ENCODE measurements around the gene EXOC3.
"Not testable (repeated sequence)": the region's sequence is repeated elsewhere in the genome, so short reads cannot be mapped to it uniquely, and the experiment has no call there.

EXOC3 gene

DNA sequence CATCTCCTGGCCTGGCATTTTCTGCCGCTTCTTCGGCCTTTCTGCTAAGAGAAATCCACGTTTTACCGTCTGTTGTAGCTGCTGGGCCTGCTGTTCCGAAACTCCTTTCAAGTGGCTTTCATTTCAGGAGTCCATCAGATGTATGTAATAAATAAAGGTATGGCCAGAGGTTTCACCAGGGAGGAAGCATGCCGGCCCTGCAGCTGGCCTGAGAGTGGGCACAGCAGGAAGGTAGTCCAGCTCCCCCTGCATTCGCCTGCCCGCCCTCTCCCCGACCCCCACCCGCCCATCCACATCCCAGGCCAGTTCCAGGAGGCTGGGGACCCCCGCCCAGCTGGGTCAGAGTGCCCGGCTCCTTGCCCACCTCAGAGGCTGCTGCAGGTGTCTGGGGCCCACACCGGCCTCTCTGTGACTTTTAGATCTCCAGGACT lies 46.4 kb upstream of the EXOC3 start:
- TF ChIP-seq, protein P1, sequence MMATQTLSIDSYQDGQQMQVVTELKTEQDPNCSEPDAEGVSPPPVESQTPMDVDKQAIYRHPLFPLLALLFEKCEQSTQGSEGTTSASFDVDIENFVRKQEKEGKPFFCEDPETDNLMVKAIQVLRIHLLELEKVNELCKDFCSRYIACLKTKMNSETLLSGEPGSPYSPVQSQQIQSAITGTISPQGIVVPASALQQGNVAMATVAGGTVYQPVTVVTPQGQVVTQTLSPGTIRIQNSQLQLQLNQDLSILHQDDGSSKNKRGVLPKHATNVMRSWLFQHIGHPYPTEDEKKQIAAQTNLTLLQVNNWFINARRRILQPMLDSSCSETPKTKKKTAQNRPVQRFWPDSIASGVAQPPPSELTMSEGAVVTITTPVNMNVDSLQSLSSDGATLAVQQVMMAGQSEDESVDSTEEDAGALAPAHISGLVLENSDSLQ (IDR thresholded peaks at IDR 0.05) = no peak
- TF ChIP-seq HDGF (IDR thresholded peaks at IDR 0.05; ENCODE audit: borderline replicate concordance) (no peak), SUZ12 (IDR thresholded peaks at IDR 0.05) (no peak), CTBP1 (IDR thresholded peaks at IDR 0.05; ENCODE audit: borderline replicate concordance) (no peak), ELF4 (IDR thresholded peaks at IDR 0.05) (no peak), ZNF384 (IDR thresholded peaks at IDR 0.05) (no peak), ARNT (IDR thresholded peaks at IDR 0.05) (no peak), SP1 (IDR thresholded peaks at IDR 0.05) (no peak), FOXK2 (IDR thresholded peaks at IDR 0.05) (no peak), BHLHE40 (IDR thresholded peaks at IDR 0.05; ENCODE audit: borderline replicate concordance) (no peak)
- POLR2A ChIA-PET = no interaction called here
- CTCF ChIA-PET = no interaction called here
- no peak for DNase-seq (ENCODE audit: extremely low spot score)

DNA sequence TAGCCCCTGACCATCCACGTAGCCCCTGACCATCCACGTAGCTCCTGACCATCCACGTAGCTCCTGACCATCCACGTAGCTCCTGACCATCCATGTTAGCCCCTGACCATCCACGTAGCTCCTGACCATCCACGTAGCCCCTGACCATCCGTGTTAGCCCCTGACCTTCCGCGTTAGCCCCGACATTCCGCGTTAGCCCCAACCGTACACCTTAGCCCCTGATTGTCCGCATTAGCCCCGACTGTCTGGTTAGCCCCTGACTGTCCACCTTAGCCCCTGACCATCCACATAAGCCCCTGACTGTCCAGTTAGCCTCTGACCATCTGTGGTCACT lies 44.9 kb upstream of the EXOC3 start:
- CTCF ChIA-PET; DNase-seq (ENCODE audit: extremely low spot score): not testable (repeated sequence)
- POLR2A ChIA-PET = interaction anchor here (1.5 kb wide), 1 partner anchor 16 kb away, joined by 4 read pairs; no protein-coding TSS in a partner anchor

DNA sequence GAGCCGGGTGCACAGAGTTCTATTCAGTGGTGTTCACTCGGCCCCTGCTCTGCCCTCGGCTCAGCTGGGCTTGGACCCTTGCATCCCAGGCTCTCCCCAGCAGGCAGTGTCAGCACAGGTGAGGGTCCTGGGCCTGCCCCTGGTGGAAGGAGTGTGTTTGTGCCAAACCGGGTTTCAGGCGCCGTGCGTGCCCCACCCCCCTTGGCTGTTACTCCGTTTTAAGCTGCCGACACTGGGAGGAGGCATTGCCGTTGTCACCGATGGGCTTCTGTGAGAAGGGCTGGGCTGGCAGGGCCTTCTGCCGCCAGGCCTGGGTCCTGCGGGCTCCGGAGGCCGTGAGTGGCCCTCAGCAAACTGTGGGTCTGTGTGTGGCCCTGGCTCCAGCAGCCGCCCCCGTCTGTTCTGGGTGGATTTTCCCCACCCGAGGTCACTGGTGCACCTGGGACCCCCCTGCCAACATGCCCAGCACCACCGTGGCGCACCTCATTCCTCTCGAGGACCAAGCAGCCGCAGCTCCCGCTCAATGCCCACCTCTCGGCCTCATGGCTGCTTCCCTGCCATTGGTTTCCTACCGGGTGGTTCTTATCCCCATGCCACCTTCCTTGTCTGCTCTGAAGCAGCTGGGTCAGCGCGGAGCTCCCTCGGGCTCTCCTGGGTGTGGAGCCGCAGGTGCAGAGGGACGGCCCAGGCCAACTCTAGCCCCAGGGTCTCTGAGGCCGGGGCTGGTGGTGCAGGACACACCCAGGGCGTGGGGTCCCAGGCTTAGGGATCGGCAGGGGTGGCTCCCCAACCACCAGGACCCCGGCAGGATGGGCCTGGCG lies 44.3 kb upstream of the EXOC3 start:
- CTCF ChIA-PET = no interaction called here
- POLR2A ChIA-PET = interaction anchor here (1.5 kb wide), 1 partner anchor 16 kb away, joined by 4 read pairs; no protein-coding TSS in a partner anchor
- DNase-seq (ENCODE audit: extremely low spot score) = no peak
- no peak for TF ChIP-seq HDGF (IDR thresholded peaks at IDR 0.05; ENCODE audit: borderline replicate concordance)
- TF ChIP-seq, protein P1 (IDR thresholded peaks at IDR 0.05) = no peak
- no peak for TF ChIP-seq ELF4 (IDR thresholded peaks at IDR 0.05)
- no peak for TF ChIP-seq L3MBTL2 (conservative IDR thresholded peaks at IDR 0.05)
- no peak for TF ChIP-seq FOXM1 (IDR thresholded peaks at IDR 0.05; ENCODE audit: borderline replicate concordance)
- no peak for TF ChIP-seq CTBP1 (IDR thresholded peaks at IDR 0.05; ENCODE audit: borderline replicate concordance)
- no peak for TF ChIP-seq FOXA1 (IDR thresholded peaks at IDR 0.05)
- TF ChIP-seq ARNT (IDR thresholded peaks at IDR 0.05) = no peak
- no peak for TF ChIP-seq ZNF384 (IDR thresholded peaks at IDR 0.05)
- no peak for TF ChIP-seq TARDBP (IDR thresholded peaks at IDR 0.05)
- no peak for TF ChIP-seq NFRKB (IDR thresholded peaks at IDR 0.05)

DNA sequence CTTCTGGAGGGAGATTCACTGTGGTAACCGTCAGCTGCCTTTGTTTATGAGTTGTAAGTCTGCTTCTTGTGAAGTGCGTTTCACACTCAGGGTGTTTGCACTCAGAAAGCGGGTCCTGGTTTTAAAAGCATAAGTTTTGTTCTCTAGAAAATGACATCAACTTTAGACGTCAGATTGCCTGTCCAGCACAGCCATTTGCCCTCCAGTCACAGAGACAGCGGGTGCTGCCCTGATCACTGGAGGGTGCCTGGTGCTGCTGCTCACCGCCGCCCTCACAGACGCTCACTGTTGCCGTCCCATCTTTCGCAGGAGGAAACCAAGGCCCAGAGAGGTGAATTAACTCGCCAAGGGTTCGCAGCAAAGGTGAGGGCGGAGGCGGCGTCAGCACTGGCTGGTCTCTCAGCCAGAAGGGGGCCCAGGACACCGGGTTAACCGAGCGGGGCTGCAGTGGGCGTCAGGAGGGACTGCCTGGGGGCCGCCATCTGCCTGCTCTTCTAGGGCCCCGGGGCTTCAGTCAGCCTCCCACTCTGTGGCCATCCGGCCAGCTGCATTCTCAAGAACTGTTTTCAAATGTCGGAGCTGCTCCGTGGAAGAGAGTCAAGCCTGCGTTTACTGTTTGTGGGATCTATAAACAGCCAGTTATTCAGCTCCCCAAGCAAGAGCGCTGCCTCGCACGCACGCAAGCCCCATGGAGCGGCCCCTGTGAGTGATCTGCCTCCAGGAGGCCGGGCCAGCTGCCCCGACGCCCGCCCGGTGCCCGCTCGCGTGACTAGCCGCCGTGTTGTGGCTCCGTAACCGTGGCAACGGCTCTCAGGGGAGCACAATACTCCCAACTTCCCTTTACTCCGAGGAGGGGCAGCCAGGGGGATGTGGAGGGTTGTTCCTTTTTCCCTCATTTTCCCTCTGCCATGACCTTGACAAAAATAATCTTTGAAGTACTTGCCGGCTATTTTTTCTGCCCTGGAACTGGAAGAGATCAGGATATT lies 43.4 kb upstream of the EXOC3 start:
- TF ChIP-seq FOXK2 (IDR thresholded peaks at IDR 0.05) (no peak), ELF4 (IDR thresholded peaks at IDR 0.05) (no peak), SP1 (IDR thresholded peaks at IDR 0.05) (no peak), CTBP1 (IDR thresholded peaks at IDR 0.05; ENCODE audit: borderline replicate concordance) (no peak), ARNT (IDR thresholded peaks at IDR 0.05) (peak; percentile 99), FOXA1 (IDR thresholded peaks at IDR 0.05) (no peak), L3MBTL2 (conservative IDR thresholded peaks at IDR 0.05) (peak; percentile 59; the same call in 1 of the 2 replicates)
- ChIA-PET POLR2A (interaction anchor here (1.0 to 1.2 kb wide), 4 partner anchors 14 to 83 kb away, joined by 3 to 19 read pairs (median 3); no protein-coding TSS in a partner anchor), CTCF (interaction anchor here (0.8 kb wide), 1 partner anchor 15 kb away, joined by 6 read pairs; no protein-coding TSS in a partner anchor)
- DNase-seq (ENCODE audit: extremely low spot score) = peak; percentile 89

DNA sequence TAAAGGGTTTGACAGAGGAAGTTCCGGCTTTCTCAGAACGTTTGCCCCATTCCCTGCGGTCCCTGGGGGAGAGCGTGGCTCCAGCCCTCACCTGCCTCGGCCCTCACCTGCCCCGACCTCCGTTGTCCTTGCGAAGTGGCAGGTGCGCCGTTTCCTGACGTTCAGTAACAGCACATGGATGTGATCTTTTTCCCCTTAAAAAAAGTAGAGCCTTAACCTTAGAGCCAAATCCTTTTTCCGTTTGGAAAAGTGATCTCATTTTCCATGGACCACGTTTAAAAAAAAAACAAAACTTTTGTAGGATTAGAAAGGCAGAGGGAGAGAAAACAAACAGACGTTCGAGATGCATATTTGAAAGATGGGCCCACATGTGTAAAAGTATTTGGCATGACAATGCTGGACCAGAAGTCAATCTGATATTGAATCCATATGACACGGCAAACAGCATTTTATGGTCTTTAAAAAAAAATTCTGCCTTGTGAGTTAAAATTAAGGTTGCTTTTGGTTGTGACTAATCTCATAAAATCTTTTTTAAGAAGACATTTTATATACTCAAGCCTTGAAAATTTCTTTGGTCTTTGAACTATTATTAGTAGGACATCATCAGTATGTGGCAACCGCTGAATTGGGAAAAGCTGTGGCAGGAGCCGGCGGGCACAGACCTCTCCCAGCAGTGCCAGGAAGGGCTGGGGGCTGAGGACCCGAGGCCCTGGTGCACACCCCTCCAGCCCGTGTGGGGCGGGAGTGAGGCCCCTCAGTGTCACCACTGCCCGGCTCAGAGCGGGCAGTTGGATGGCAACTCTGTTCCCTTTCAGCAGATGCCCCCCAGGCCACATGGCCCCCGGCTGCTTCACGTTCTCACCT lies 42.5 kb upstream of the EXOC3 start:
- ChIA-PET POLR2A (interaction anchor here (1.0 to 5.5 kb wide), 5 partner anchors 13 to 84 kb away, joined by 3 to 39 read pairs (median 3); no protein-coding TSS in a partner anchor), CTCF (interaction anchor here (0.8 kb wide), 1 partner anchor 14 kb away, joined by 6 read pairs; no protein-coding TSS in a partner anchor)
- TF ChIP-seq ARNT (IDR thresholded peaks at IDR 0.05) = no peak
- no peak for TF ChIP-seq LEF1 (IDR thresholded peaks at IDR 0.05; ENCODE audit: borderline replicate concordance)
- TF ChIP-seq SP1 (IDR thresholded peaks at IDR 0.05) = no peak
- no peak for DNase-seq (ENCODE audit: extremely low spot score)
